CD4-positive, alpha-beta T cell treated with Interleukin-4 for 4 hours (primary cell): ENCODE data around the gene LMO7.

ENCODE experiments used
- DNase-seq: peaks from one replicate; pipeline ENCODE4 v3.0.0-alpha.2; 2020

LMO7 gene

DNA sequence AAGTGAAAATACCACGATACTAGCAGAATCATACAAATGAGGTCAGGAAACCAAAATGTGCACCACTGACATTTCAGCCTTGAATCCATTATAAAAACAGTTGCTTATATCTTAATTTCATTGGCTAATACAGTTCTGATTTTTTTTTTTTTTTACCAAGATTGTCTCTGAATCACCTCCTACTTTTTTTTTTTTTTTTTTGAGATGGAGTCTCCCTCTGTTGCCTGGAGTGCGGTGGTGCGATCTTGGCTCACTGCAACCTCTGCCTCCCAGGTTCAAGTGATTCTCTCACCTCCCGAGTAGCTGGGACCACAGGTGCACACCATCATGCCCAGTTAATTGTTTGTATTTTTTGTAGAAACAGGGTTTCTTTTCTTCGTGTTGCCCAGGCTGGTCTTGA is 270.2 kb downstream of the LMO7 start:
- DNase-seq = no peak

DNA sequence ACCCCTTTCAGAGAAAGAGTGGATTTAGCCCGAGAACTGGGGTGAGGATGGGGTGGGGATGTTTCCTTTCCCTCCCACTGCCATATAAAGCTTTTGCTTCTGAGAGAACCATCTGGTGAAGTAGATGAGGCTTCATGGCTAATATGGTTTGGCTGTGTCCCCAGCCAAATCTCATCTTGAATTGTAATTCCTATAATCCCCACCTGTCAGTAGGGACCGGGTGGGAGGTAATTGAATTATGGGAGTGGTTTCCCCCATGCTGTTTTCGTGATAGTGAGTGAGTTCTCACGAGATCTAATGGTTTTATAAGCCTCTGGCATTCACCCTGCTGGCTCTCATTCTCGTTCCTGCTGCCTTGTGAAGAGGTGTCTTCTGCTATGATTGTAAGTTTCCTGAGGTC is 270.9 kb downstream of the LMO7 start:
- no peak for DNase-seq

DNA sequence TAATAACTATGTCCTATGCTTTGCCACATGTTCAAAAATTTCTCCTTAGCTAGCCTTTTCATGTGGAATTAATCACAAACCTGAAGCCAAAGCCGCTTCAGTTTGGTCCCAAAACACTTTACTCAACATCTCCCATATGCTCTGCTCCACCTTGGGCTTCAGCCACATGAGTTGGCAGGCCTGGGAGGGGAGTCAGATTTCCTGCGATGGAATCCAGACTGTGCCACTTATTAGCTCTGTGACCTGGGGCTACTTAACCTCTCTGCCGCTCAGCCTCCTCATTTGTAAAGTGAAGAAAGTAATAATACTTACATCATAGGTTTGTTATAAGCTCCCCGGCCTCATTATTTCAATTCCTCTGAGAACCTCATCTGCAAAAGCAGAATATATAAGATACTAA is 272.0 kb downstream of the LMO7 start:
- no peak for DNase-seq
